Testis (tissue), 2 donors: Measurements from ENCODE around the gene PMEPA1.

Experiments used
- POLR2A ChIP-seq: fragments of 450-650 bp; IDR thresholded peaks from one replicate; pipeline ENCODE4 v1.6.1; 2017; ENCODE audit warnings: antibody characterized with exemption, mild to moderate bottlenecking, moderate library complexity
- TF ChIP-seq, protein P1 (sequence below), 3 experiments: fragments of 450-650 bp in 2 of 3; fragments of 200-600 bp in 1 of 3; sonication (generic) in 1 of 3; IDR thresholded peaks; one replicate each; pipeline ENCODE4 v1.5.1; 2016 to 2019; ENCODE audit warnings: antibody characterized with exemption in 3 of 3, mild to moderate bottlenecking in 2 of 3, moderate library complexity in 1 of 3

- TF ChIP-seq POLR2A: no peak
- TF ChIP-seq, protein P1, sequence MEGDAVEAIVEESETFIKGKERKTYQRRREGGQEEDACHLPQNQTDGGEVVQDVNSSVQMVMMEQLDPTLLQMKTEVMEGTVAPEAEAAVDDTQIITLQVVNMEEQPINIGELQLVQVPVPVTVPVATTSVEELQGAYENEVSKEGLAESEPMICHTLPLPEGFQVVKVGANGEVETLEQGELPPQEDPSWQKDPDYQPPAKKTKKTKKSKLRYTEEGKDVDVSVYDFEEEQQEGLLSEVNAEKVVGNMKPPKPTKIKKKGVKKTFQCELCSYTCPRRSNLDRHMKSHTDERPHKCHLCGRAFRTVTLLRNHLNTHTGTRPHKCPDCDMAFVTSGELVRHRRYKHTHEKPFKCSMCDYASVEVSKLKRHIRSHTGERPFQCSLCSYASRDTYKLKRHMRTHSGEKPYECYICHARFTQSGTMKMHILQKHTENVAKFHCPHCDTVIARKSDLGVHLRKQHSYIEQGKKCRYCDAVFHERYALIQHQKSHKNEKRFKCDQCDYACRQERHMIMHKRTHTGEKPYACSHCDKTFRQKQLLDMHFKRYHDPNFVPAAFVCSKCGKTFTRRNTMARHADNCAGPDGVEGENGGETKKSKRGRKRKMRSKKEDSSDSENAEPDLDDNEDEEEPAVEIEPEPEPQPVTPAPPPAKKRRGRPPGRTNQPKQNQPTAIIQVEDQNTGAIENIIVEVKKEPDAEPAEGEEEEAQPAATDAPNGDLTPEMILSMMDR (IDR thresholded peaks at IDR 0.05): no peak
Measured at GRCh38 chr20:57598491-57598890, 111.3 kb downstream of the PMEPA1 start.
